ENCODE measurements around the gene KCNMA1.

DNA sequence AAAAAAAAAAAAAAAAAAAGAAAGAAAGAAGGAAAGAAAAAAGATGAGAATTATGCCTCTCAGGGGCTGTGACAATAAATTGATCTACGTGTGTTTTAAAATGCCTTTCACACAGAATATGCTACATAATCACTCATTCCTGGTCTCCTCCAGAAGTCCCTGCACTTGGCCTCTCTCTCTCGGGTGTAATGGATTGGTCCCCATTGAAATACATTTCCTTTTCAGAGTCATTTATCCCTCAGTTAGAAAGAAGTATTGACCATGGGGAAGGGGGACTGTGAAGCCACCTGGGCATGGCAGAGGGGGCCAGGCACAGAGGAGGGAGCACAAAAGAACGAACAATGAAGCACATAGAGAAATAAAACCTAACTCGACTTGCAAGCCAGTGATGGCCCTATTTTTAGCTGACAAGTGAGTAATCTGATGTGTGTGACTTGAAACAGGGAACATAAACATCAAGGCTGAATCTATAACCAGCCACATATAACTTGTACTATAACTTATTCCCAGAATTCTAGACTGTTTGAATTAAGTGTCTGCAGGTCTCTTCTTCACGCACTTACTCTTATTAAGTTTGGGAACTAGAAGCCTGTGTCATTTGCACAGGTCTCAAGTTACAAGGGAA, 490.8 kb downstream of the KCNMA1 start:
- TF ChIP-seq EZH2 (IDR thresholded peaks at IDR 0.05; ENCODE audit: low read depth): no peak
- TF ChIP-seq, protein P1, sequence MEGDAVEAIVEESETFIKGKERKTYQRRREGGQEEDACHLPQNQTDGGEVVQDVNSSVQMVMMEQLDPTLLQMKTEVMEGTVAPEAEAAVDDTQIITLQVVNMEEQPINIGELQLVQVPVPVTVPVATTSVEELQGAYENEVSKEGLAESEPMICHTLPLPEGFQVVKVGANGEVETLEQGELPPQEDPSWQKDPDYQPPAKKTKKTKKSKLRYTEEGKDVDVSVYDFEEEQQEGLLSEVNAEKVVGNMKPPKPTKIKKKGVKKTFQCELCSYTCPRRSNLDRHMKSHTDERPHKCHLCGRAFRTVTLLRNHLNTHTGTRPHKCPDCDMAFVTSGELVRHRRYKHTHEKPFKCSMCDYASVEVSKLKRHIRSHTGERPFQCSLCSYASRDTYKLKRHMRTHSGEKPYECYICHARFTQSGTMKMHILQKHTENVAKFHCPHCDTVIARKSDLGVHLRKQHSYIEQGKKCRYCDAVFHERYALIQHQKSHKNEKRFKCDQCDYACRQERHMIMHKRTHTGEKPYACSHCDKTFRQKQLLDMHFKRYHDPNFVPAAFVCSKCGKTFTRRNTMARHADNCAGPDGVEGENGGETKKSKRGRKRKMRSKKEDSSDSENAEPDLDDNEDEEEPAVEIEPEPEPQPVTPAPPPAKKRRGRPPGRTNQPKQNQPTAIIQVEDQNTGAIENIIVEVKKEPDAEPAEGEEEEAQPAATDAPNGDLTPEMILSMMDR (conservative IDR thresholded peaks at IDR 0.05): no peak

Data from PC-9 (cell line).